ENCODE results near the gene DRAXIN.

DRAXIN gene

DNA sequence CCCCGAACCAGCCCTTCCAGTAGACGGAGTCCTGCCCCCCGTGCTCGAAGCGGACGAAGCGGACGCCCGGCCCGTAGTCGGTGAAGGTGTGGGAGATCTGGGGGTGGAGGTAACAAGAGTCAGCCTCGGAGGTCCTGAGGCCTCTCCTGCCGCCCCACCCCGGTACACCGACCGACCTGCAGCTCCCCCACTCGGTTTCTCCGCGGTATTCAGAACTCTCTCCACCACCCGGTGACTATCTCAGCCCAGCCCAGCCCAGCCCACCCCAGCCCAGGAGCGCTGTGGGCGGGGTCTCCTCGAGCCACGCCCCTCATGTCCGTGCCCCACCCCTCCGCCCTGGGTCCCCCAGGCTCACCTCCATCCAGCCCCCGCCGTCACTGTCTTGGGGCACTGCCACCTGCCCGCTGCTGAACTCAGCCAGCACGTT lies 42.8 kb upstream of the DRAXIN start:
- FAIRE-seq (no peak), DNase-seq (ENCODE audit: insufficient read length, low spot score) (no peak)
- TF ChIP-seq POLR2A (IDR thresholded peaks at IDR 0.05; ENCODE audit: low read depth, low read length) (no peak), SPI1 (IDR thresholded peaks at IDR 0.05; ENCODE audit: low read depth, low read length) (no peak), POU2F2 (IDR thresholded peaks at IDR 0.05; ENCODE audit: low read depth, low read length) (no peak), PAX5 (IDR thresholded peaks at IDR 0.05; ENCODE audit: insufficient read depth, low read length, severe bottlenecking) (no peak), POLR2AphosphoS5 (IDR thresholded peaks at IDR 0.05; ENCODE audit: low read depth, low read length) (no peak), TAF1 (IDR thresholded peaks at IDR 0.05; ENCODE audit: low read depth, low read length) (no peak)

DNA sequence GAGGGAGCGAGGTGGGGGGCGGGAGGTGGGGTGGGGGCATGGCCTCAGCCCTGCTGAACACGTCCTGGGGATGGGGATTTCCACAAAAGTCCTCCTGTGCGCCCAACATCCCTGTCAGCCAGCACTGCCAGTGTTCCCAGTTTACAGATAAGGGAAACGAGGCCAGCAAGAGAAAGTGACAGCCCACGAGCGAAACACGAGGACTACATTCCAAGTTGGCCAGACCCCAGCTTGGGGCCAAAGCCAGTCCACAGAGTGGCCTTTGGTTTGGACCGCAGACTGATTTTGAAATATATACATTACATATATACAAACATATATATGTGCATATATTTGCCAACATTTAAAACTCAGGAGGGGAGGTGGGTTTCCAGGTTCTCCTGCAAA lies 42.3 kb upstream of the DRAXIN start:
- no peak for FAIRE-seq

DNA sequence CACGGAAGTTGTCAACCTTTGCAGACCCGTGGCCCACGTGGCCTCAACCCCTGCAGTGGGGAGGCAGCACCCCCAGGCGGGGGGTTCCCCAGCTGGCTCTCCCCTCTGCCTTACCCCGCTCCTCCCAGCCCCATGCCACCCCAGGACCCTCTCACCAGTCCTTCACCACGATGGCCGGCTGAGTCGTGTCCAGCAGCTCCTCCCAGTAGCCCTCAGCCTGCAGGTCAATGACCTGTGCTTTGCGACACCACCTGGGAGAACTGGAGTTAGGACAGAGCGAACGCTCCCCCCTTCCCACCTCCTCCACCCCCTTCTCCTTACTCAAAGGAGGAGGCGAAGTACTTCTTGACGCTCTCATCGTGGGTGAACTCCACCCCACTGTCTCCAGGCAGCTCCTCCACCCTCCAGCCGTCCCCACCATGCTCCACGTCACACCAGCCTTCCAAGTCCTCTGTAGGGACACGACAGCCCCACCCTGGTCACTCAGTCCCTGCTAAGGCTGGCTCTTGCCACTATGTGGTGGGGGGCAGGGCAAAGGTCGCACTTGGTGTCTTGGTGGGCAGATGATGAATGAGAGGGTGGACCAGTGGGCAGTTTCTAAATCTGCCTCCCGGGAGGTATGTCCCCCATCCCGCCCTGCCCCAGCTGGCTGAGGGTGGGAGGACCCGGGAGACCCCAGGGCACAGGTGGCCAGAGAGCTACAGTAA lies 41.7 kb upstream of the DRAXIN start:
- FAIRE-seq (no peak), DNase-seq (ENCODE audit: insufficient read length, low spot score) (no peak)
- TF ChIP-seq POLR2A (IDR thresholded peaks at IDR 0.05; ENCODE audit: low read depth, low read length) (no peak), TAF1 (IDR thresholded peaks at IDR 0.05; ENCODE audit: low read depth, low read length) (no peak), POU2F2 (IDR thresholded peaks at IDR 0.05; ENCODE audit: low read depth, low read length) (no peak), PAX5 (IDR thresholded peaks at IDR 0.05; ENCODE audit: insufficient read depth, low read length, severe bottlenecking) (no peak), POLR2AphosphoS5 (IDR thresholded peaks at IDR 0.05; ENCODE audit: low read depth, low read length) (no peak), SPI1 (IDR thresholded peaks at IDR 0.05; ENCODE audit: low read depth, low read length) (no peak)

More for the DNA sequence above, 42.3 kb upstream of the DRAXIN start:
- TF ChIP-seq POLR2A (IDR thresholded peaks at IDR 0.05; ENCODE audit: low read depth, low read length) (no peak), POLR2AphosphoS5 (IDR thresholded peaks at IDR 0.05; ENCODE audit: low read depth, low read length) (no peak), SPI1 (IDR thresholded peaks at IDR 0.05; ENCODE audit: low read depth, low read length) (no peak), POU2F2 (IDR thresholded peaks at IDR 0.05; ENCODE audit: low read depth, low read length) (no peak), TAF1 (IDR thresholded peaks at IDR 0.05; ENCODE audit: low read depth, low read length) (no peak), PAX5 (IDR thresholded peaks at IDR 0.05; ENCODE audit: insufficient read depth, low read length, severe bottlenecking) (no peak)
- no peak for DNase-seq (ENCODE audit: insufficient read length, low spot score)

DNA sequence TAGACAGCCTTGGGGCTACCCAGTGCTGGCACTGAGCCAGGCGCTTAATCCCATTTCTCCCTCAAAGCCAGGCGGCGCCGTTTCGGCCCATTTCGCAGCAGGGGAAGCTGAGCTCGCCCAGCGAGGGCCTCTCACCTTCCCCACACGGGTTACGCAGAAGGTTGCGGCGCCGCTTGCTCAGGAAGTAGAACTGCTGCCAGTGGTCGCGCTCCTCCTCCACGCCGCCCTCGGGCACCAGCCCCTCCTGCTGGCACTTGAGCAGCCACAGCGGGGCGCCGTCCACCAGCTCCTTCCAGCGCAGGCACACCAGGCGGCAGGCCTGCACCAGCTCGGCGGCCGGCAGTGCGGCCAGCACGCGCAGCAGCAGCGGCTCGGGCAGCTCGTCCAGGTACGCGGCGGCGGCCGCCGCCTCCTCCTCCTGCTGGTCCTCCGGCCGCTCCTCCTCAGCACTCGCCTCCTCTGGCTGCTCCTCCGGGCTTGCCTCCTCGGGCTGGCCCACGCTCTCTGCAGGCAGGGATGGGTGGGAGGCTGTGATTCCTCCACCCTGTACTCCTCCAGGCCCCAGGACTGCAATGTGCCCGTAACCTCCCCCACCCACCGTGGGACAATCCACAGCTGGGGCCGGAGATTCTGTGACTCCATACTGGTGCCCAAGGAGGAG lies 41.0 kb upstream of the DRAXIN start:
- peak; percentile 92 for FAIRE-seq

DNA sequence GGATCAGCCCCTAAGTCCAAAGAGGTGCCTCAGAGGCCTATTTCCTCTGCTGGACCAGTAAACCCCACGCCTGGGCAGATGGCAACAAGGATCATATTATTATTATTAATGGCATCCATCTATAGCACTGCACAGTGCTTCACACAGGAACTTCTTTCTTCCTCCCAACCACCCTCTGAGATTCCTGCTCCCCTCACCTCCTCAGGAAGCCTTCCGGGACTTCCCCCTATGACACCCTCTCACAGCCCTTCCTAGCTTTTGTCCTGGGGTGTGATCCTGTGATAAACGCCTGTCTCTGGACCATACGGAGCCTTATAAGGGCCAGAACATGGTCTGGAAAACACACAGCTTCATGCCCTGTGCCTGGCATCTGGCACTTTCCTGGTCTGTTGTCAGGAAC lies 40.5 kb upstream of the DRAXIN start:
- no peak for FAIRE-seq
- TF ChIP-seq POU2F2 (IDR thresholded peaks at IDR 0.05; ENCODE audit: low read depth, low read length) (no peak), PAX5 (IDR thresholded peaks at IDR 0.05; ENCODE audit: insufficient read depth, low read length, severe bottlenecking) (no peak), POLR2AphosphoS5 (IDR thresholded peaks at IDR 0.05; ENCODE audit: low read depth, low read length) (no peak), POLR2A (IDR thresholded peaks at IDR 0.05; ENCODE audit: low read depth, low read length) (no peak), SPI1 (IDR thresholded peaks at IDR 0.05; ENCODE audit: low read depth, low read length) (no peak), TAF1 (IDR thresholded peaks at IDR 0.05; ENCODE audit: low read depth, low read length) (no peak)
- DNase-seq (ENCODE audit: insufficient read length, low spot score), result no peak

More for the DNA sequence above, 41.0 kb upstream of the DRAXIN start:
- TF ChIP-seq TAF1 (IDR thresholded peaks at IDR 0.05; ENCODE audit: low read depth, low read length) (no peak), POLR2A (IDR thresholded peaks at IDR 0.05; ENCODE audit: low read depth, low read length) (no peak), SPI1 (IDR thresholded peaks at IDR 0.05; ENCODE audit: low read depth, low read length) (no peak), POLR2AphosphoS5 (IDR thresholded peaks at IDR 0.05; ENCODE audit: low read depth, low read length) (no peak), POU2F2 (IDR thresholded peaks at IDR 0.05; ENCODE audit: low read depth, low read length) (no peak), PAX5 (IDR thresholded peaks at IDR 0.05; ENCODE audit: insufficient read depth, low read length, severe bottlenecking) (no peak)
- DNase-seq (ENCODE audit: insufficient read length, low spot score), result peak; percentile 70

DNA sequence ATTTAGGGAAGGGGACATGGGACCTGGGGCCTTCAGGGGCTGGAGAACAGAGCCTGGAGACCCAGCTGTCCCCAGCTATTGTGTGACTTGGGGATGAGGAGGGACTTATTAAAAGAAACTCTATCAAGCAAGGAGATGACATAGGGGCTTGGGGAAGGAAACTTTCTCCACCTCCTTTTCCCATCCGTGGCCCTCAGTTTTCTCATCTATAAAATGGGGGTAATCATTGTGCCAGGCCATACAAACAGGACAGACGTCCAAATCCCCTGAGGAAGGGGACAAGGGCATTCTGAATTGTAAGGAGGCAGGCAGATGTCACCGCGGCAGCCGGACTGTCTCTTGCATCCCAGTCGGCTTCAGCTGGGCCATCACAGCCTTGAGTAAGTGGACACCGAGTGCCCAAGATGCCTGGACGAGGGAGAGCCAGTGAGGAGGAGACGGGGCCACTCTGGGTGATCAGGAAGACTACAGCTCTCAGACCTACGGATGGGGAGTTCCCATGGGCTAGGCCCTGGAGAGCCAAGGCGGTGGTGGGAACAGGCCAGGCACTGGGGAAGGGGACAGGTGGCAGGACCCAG lies 39.2 kb upstream of the DRAXIN start:
- TF ChIP-seq PAX5 (IDR thresholded peaks at IDR 0.05; ENCODE audit: insufficient read depth, low read length, severe bottlenecking) (no peak), POU2F2 (IDR thresholded peaks at IDR 0.05; ENCODE audit: low read depth, low read length) (no peak)
- FAIRE-seq (no peak), DNase-seq (ENCODE audit: insufficient read length, low spot score) (no peak)

DNA sequence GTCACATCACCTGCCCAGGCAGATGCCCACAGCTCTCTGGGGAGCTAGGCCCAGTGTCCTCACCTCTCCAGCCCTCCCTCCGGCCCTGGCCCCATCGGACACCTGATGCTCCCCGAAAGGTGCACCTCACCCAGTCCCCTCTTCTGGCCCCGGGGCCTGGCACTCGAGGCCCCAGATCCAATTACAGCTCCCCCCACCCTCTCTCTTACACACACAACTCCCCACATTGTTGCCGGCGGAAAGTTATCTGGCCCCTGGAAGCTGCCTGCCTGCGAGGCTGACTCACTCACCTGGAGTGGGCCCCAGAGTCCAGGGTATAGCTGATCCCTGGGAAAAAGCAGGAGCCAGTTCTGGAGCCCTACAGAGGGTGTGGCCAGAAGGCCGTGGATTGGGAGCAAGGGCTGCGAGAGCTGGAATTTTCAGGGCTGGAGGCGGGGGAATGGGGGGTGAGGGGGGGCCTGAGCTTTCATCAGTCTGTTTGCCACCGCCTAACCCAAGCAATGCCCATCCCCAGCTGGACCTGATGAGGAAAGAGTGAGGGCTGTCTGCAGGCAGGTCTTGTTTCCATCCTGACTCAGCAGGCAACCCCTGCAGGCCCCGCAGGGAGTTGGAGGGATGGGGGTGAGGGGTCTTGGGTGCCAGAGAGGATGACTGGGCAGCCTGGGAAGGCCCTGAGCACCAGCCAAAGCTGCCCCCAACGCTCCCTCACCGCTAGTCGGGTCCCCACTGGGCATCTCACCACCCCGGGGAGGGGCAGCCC lies 38.2 kb upstream of the DRAXIN start:
- no peak for FAIRE-seq
- no peak for TF ChIP-seq SPI1 (IDR thresholded peaks at IDR 0.05; ENCODE audit: low read depth, low read length)
- DNase-seq (ENCODE audit: insufficient read length, low spot score), result no peak

DNA sequence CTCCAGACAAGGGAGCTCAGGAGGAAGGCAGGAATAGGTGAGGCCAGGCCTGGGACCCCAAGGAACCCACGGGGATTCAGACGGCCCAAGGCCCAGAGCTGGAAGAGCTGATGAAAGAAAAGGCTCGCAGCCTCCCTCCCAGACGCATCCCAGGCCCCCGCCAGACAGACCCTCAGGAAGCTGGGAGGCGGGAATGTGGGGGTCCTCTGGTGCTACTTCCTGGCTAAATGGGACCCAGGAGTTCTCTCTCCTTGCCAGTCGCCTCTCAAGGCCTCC lies 37.7 kb upstream of the DRAXIN start:
- DNase-seq (ENCODE audit: insufficient read length, low spot score), result no peak
- FAIRE-seq, result no peak
- TF ChIP-seq PAX5 (IDR thresholded peaks at IDR 0.05; ENCODE audit: insufficient read depth, low read length, severe bottlenecking), result no peak
- TF ChIP-seq POLR2AphosphoS5 (IDR thresholded peaks at IDR 0.05; ENCODE audit: low read depth, low read length), result no peak
- no peak for TF ChIP-seq TAF1 (IDR thresholded peaks at IDR 0.05; ENCODE audit: low read depth, low read length)

DNA sequence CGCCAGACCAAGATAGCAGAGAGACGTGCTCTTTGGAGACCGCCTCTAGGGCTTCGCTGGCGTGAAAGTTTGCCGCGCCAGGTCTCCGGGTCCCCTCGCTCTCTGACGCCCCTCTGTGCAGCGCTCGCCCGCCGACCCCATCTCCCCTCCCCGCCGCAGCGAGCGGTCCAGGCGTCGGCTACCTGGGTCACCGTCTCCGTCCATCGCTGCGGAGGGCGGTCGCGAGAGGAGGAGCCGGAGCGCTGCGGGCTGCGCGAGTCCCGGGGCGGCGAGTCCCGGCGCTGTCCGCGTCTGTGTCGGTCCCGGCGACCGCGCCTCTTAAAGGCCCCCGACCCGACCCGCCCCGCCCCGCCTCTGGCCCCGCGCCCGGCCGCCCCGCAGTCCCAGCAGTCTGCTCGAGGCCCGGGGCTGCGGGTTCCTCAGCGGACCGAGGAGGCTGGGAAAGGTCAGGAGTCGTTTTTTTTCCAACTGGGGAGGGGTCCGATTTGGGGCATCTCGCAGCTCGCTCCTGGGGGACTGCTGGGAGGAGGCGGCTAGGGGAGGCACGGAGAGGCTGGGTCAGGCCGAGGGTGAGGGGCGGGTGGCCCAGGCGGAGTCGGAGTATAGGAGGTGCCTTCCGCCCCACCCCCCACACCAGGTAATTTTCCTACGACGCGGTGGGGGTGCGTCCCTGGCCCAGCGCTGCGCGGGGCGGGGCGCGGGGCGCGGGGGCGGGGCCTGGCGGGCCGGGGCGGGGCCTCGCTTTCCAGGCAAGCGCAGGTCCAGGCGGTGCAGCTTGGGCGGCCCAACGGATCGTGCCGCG lies 37.2 kb upstream of the DRAXIN start, which contains the start of the genes FBXO2 and FBXO44:
FBXO2 (minus strand) TSS at position 293 of the 802 bp plus-strand sequence; CDS start at position 204, 89 bp downstream.
FBXO44 (plus strand) TSS at position 741 of the 802 bp plus-strand sequence. CDS start 959 bp downstream, outside the sequence.
- DNase-seq (ENCODE audit: insufficient read length, low spot score) (peak; percentile 81), FAIRE-seq (peak; percentile 78)

More for the DNA sequence above, 37.2 kb upstream of the DRAXIN start, which contains the start of the genes FBXO2 and FBXO44:
- TF ChIP-seq POLR2A (IDR thresholded peaks at IDR 0.05; ENCODE audit: low read depth, low read length) (no peak), PAX5 (IDR thresholded peaks at IDR 0.05; ENCODE audit: insufficient read depth, low read length, severe bottlenecking) (no peak), POU2F2 (IDR thresholded peaks at IDR 0.05; ENCODE audit: low read depth, low read length) (no peak), SPI1 (IDR thresholded peaks at IDR 0.05; ENCODE audit: low read depth, low read length) (no peak), POLR2AphosphoS5 (IDR thresholded peaks at IDR 0.05; ENCODE audit: low read depth, low read length) (no peak), TAF1 (IDR thresholded peaks at IDR 0.05; ENCODE audit: low read depth, low read length) (no peak)
